ENCODE measurements around the gene RPRD1B.

RPRD1B gene

GRCh38 chr20:38093641-38094077, 60.1 kb downstream of the RPRD1B start:
- TF ChIP-seq CTCF (IDR thresholded peaks at IDR 0.05) = no peak

GRCh38 chr20:38094373-38094891, 60.9 kb downstream of the RPRD1B start:
- TF ChIP-seq CTCF (IDR thresholded peaks at IDR 0.05) = no peak

GRCh38 chr20:38095017-38095686, 61.6 kb downstream of the RPRD1B start:
- TF ChIP-seq CTCF (IDR thresholded peaks at IDR 0.05) = no peak

- TF ChIP-seq CTCF (IDR thresholded peaks at IDR 0.05) = no peak
Measured at GRCh38 chr20:38098952-38099351, 65.4 kb downstream of the RPRD1B start.

GRCh38 chr20:38104285-38104684, 70.7 kb downstream of the RPRD1B start:
- no peak for TF ChIP-seq CTCF (IDR thresholded peaks at IDR 0.05)

GRCh38 chr20:38106461-38106860, 72.9 kb downstream of the RPRD1B start:
- TF ChIP-seq CTCF (IDR thresholded peaks at IDR 0.05) = no peak

GRCh38 chr20:38108438-38108985, 75.0 kb downstream of the RPRD1B start:
- TF ChIP-seq CTCF (IDR thresholded peaks at IDR 0.05) = no peak

Measured in LNCAP (cell line).